ENCODE data around the gene C2orf49.

GRCh38 chr2:105384861-105385260, 47.5 kb downstream of the C2orf49 start:
- TF ChIP-seq POLR2AphosphoS5 (IDR thresholded peaks at IDR 0.05; ENCODE audit: low read depth, low read length) (no peak), POLR2A (IDR thresholded peaks at IDR 0.05; ENCODE audit: low read depth, low read length) (no peak), TAF1 (IDR thresholded peaks at IDR 0.05; ENCODE audit: borderline replicate concordance, low read depth, low read length) (no peak)

Measured in GM12892 (cell line).